Measurements from ENCODE around the gene KRTAP4-7.
"Not testable (repeated sequence)": the region's sequence is repeated elsewhere in the genome, so short reads cannot be mapped to it uniquely, and the experiment has no call there.

The KRTAP4-7 gene

GRCh38 chr17:41054556-41054955 is 29.4 kb upstream of the KRTAP4-7 start:
- not testable (repeated sequence) for H3K36me3 ChIP-seq (ENCODE audit: control insufficient read depth, insufficient read depth, low read length, severe bottlenecking); H3K4me3 ChIP-seq (ENCODE audit: low read length); H3K9me3 ChIP-seq (ENCODE audit: control insufficient read depth, low read length); DNase-seq (ENCODE audit: low read depth); H3K27me3 ChIP-seq (replicated peaks; ENCODE audit: control insufficient read depth, insufficient read depth, low read length); H3K9ac ChIP-seq (ENCODE audit: low read length)
- peaks cover 16% of the 10 kb centered on the region for H3K4me1 ChIP-seq (ENCODE audit: control insufficient read depth, insufficient read depth, low read length)

GRCh38 chr17:41055130-41055529 is 28.8 kb upstream of the KRTAP4-7 start, which contains the start of gene KRTAP2-2:
Gene KRTAP2-2, minus strand, starts transcription at chr17:41055230. Its CDS starts 19 bp downstream, at chr17:41055211.
- not testable (repeated sequence) for H3K9me3 ChIP-seq (ENCODE audit: control insufficient read depth, low read length); H3K36me3 ChIP-seq (ENCODE audit: control insufficient read depth, insufficient read depth, low read length, severe bottlenecking); DNase-seq (ENCODE audit: low read depth); H3K27me3 ChIP-seq (replicated peaks; ENCODE audit: control insufficient read depth, insufficient read depth, low read length); H3K4me3 ChIP-seq (ENCODE audit: low read length); H3K9ac ChIP-seq (ENCODE audit: low read length)
- H3K4me1 ChIP-seq (ENCODE audit: control insufficient read depth, insufficient read depth, low read length) = peaks cover 20% of the 10 kb centered on the region

DNA sequence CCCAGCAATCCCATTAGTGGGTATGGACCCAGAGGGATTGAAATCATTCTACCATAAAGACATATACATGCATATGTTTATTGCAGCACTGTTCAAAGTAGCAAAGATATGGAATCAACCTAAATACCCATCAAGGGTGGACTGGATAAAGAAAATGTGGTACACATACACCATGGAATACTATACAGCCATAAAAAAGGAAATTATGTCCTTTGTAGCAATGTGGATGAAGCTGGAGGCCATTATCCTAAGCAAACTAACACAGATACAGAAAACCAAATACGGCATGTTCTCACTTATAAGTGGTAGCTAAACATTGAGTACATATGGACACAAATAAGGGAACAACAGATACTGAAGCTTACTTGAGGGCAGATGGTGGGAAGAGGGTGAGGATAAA is 26.4 kb upstream of the KRTAP4-7 start:
- no peak for DNase-seq (ENCODE audit: low read depth)

GRCh38 chr17:41058741-41059140 is 25.2 kb upstream of the KRTAP4-7 start:
- peak overlapping the region; percentile 18 for H3K4me3 ChIP-seq (ENCODE audit: low read length)
- H3K4me1 ChIP-seq (ENCODE audit: control insufficient read depth, insufficient read depth, low read length) = peaks cover 42% of the 10 kb centered on the region
- H3K9me3 ChIP-seq (ENCODE audit: control insufficient read depth, low read length) = no peaks in the 10 kb centered on the region
- peak overlapping the region; percentile 20 for H3K9ac ChIP-seq (ENCODE audit: low read length)
- no peaks in the 10 kb centered on the region for H3K36me3 ChIP-seq (ENCODE audit: control insufficient read depth, insufficient read depth, low read length, severe bottlenecking)
- H3K27me3 ChIP-seq (replicated peaks; ENCODE audit: control insufficient read depth, insufficient read depth, low read length) = no peaks in the 10 kb centered on the region
- DNase-seq (ENCODE audit: low read depth) = no peak

More for the DNA sequence above, 26.4 kb upstream of the KRTAP4-7 start:
- Histone ChIP-seq H3K9ac (ENCODE audit: low read length) (no peak overlapping the region), H3K36me3 (ENCODE audit: control insufficient read depth, insufficient read depth, low read length, severe bottlenecking) (no peaks in the 10 kb centered on the region), H3K4me3 (ENCODE audit: low read length) (no peak overlapping the region), H3K4me1 (ENCODE audit: control insufficient read depth, insufficient read depth, low read length) (peaks cover 42% of the 10 kb centered on the region), H3K27me3 (replicated peaks; ENCODE audit: control insufficient read depth, insufficient read depth, low read length) (no peaks in the 10 kb centered on the region), H3K9me3 (ENCODE audit: control insufficient read depth, low read length) (peaks cover 6% of the 10 kb centered on the region)

DNA sequence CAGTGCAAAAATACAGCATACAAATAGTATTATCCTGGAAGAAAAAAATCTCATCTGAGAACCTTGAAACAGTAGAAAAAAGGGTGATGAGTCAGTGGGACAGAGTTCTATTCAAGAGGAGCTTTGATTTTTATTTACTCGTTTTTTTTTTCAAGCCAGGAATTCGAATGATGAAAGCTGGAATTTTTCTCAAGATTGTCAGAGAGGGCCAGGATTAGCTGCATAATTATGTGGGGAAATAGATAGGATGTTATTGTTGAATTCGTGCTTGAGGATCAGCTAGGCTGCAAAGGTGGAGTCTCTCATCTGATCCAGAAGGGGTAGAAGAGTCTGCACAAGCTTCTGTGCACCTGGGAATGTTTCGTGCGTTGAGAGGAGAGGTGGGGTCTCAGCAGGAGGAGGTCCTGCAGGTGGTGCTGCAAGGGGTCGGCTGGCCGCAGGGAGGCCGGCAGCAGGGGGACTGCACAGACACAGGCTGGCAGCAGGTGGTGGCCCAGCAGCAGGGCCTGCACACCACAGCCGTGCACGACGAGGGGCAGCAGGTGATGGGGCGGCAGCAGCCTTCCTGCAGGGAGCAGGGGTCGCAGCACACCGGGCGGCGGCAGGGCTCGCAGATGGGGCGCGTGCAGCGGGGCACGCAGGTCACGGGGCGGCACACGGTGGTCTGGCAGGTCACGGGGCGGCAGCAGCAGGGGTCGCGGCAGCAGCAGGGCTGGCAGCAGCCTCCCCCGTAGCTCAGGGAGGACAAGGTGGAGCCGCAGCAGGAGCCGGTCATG is 24.5 kb upstream of the KRTAP4-7 start:
- not testable (repeated sequence) for H3K9me3 ChIP-seq (ENCODE audit: control insufficient read depth, low read length); H3K27me3 ChIP-seq (replicated peaks; ENCODE audit: control insufficient read depth, insufficient read depth, low read length); H3K4me3 ChIP-seq (ENCODE audit: low read length); H3K36me3 ChIP-seq (ENCODE audit: control insufficient read depth, insufficient read depth, low read length, severe bottlenecking)
- peak; percentile 89 for DNase-seq (ENCODE audit: low read depth)
- Histone ChIP-seq H3K4me1 (ENCODE audit: control insufficient read depth, insufficient read depth, low read length) (peaks cover 42% of the 10 kb centered on the region), H3K9ac (ENCODE audit: low read length) (peak overlapping the region; percentile 46)

DNA sequence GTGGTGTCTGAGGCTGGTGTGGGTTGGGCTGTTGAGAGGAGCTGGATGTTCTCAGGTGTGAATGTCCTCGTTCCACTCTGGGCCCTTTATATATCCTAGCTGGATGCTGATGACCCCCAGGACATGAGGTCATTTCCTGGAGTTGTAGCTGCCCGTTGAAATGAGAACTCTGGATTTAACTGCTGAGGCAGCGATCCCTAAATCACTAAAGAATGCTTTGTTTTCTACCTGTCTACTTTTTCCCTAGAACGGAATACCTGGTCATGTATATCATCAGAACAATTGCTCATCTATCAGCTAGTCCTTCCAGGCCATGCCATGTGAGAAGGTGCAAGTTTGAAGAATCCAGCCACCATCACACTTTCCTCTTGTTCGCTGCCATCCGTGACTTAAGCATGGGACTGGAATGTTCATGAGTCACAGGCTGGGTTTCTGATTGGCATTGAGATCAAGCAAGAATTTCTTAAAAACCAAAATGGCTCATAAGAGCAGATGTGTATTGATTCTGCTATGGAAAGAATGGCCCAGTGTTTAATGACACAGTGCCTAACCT is 23.8 kb upstream of the KRTAP4-7 start, which contains the start of gene KRTAP2-3:
Gene KRTAP2-3, minus strand, starts transcription at position 63 of the 553 bp plus-strand sequence. CDS start 64 bp downstream, outside the sequence.
- Histone ChIP-seq H3K9ac (ENCODE audit: low read length) (peak within 1 kb of the TSS; percentile 52), H3K9me3 (ENCODE audit: control insufficient read depth, low read length) (no peaks in the 10 kb centered on the region), H3K4me3 (ENCODE audit: low read length) (peak within 1 kb of the TSS; percentile 18), H3K27me3 (replicated peaks; ENCODE audit: control insufficient read depth, insufficient read depth, low read length) (no peaks in the 10 kb centered on the region), H3K4me1 (ENCODE audit: control insufficient read depth, insufficient read depth, low read length) (peaks cover 42% of the 10 kb centered on the region), H3K36me3 (ENCODE audit: control insufficient read depth, insufficient read depth, low read length, severe bottlenecking) (no peaks in the 10 kb centered on the region)
- peak; percentile 91 for DNase-seq (ENCODE audit: low read depth)

DNA sequence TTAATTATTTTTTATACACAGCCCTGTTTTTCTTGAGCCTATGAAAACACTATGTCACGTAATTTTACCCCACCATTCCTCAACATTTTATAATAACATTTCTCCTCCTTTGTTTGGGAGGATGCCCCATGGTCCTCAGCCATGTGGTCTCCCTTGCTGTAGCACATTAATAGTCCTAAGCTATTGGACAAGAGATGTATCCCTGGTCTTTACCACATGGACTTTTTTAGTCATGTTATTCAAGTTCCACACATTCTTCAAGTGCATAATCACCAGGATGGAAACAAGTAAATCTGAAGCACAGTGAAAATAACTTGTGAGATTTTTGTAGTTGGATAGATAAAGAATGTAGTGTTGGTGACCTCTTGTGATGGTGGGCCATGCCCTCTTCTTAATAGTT is 22.0 kb upstream of the KRTAP4-7 start:
- Histone ChIP-seq H3K36me3 (ENCODE audit: control insufficient read depth, insufficient read depth, low read length, severe bottlenecking) (no peaks in the 10 kb centered on the region), H3K9me3 (ENCODE audit: control insufficient read depth, low read length) (no peaks in the 10 kb centered on the region), H3K4me3 (ENCODE audit: low read length) (no peak overlapping the region), H3K4me1 (ENCODE audit: control insufficient read depth, insufficient read depth, low read length) (peaks cover 42% of the 10 kb centered on the region), H3K27me3 (replicated peaks; ENCODE audit: control insufficient read depth, insufficient read depth, low read length) (no peaks in the 10 kb centered on the region), H3K9ac (ENCODE audit: low read length) (peak overlapping the region; percentile 67)
- peak; percentile 80 for DNase-seq (ENCODE audit: low read depth)

DNA sequence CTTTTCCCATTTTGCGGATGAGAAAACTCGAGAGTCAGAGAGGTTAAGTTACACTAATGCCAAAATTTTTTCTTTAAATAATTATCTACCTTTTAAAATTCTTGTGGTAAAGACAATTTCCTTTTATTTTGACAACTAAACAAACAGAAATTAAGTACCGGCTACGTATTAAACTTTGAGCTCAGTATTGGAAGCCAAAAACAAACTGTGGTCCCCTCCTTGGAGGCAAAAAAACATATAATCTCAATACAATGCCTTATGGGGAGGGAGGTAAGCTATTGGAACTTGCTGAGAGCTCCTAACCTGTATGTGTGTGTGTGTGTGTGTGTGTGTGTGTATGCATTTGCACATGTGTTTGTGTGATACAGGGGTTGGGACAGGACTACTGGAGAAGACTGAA is 20.5 kb upstream of the KRTAP4-7 start:
- no peak overlapping the region for H3K4me3 ChIP-seq (ENCODE audit: low read length)
- no peaks in the 10 kb centered on the region for H3K27me3 ChIP-seq (replicated peaks; ENCODE audit: control insufficient read depth, insufficient read depth, low read length)
- no peaks in the 10 kb centered on the region for H3K36me3 ChIP-seq (ENCODE audit: control insufficient read depth, insufficient read depth, low read length, severe bottlenecking)
- no peaks in the 10 kb centered on the region for H3K9me3 ChIP-seq (ENCODE audit: control insufficient read depth, low read length)
- H3K4me1 ChIP-seq (ENCODE audit: control insufficient read depth, insufficient read depth, low read length) = peaks cover 41% of the 10 kb centered on the region
- DNase-seq (ENCODE audit: low read depth) = no peak
- H3K9ac ChIP-seq (ENCODE audit: low read length) = no peak overlapping the region

DNA sequence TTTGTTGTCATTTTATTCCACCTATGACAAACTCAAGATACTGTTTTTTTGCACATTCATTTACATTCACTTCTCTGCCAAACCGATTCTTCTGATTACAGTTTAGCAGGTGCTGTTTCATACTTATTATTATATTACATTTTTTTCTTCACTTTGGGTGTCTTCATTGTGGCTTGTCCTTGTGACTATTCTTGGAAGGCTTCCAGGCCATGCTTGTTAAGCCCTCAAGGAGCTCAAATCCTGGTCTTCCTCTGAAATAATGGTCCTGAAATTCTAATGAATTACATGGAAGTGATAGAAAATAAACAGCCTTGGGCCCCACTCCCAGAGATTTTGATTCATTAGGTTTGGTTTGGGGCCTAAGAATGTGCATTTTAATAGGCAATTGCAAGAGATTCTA is 19.6 kb upstream of the KRTAP4-7 start:
- no peak for DNase-seq (ENCODE audit: low read depth)
- no peak overlapping the region for H3K4me3 ChIP-seq (ENCODE audit: low read length)
- H3K9ac ChIP-seq (ENCODE audit: low read length) = no peak overlapping the region
- H3K36me3 ChIP-seq (ENCODE audit: control insufficient read depth, insufficient read depth, low read length, severe bottlenecking) = no peaks in the 10 kb centered on the region
- no peaks in the 10 kb centered on the region for H3K9me3 ChIP-seq (ENCODE audit: control insufficient read depth, low read length)
- H3K27me3 ChIP-seq (replicated peaks; ENCODE audit: control insufficient read depth, insufficient read depth, low read length) = no peaks in the 10 kb centered on the region
- peaks cover 33% of the 10 kb centered on the region for H3K4me1 ChIP-seq (ENCODE audit: control insufficient read depth, insufficient read depth, low read length)

GRCh38 chr17:41065016-41065689 is 18.8 kb upstream of the KRTAP4-7 start:
- not testable (repeated sequence) for DNase-seq (ENCODE audit: low read depth); H3K9me3 ChIP-seq (ENCODE audit: control insufficient read depth, low read length); H3K36me3 ChIP-seq (ENCODE audit: control insufficient read depth, insufficient read depth, low read length, severe bottlenecking); H3K4me3 ChIP-seq (ENCODE audit: low read length); H3K9ac ChIP-seq (ENCODE audit: low read length); H3K27me3 ChIP-seq (replicated peaks; ENCODE audit: control insufficient read depth, insufficient read depth, low read length)
- peaks cover 26% of the 10 kb centered on the region for H3K4me1 ChIP-seq (ENCODE audit: control insufficient read depth, insufficient read depth, low read length)

DNA sequence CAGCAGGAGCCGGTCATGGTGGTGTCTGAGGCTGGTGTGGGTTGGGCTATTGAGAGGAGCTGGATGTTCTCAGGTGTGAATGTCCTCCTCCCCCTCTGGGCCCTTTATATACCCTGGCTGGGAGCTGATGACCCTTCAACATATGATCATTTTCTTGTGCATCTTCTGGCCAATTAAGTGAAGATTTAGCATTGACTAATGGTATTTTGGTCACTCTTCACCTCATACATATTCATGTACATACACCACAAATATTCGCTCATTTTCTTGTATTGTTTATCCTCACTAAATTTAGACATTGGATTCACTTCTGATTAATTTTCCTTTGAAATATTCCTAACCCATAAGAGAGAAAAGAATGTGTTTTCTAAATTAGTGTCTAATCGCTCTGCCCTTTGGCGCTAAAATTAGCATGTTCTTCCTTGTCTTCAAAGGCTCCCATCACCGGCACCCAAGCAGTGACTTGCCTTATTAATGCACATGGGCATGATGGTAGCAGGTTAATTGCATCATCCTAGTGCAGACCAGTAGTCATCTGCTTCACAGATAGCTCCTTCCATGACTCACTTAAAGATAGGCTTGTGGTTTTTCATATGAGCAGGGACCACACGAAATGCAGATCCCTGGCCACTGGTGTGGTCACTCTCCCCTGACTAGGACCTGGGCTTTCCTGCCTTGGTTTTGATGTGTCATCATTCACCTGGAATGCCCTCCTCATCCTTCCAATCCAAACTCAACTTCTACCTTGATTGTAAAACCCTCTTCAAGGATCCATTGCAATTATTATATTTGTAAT is 17.9 kb upstream of the KRTAP4-7 start, which contains the start of gene KRTAP2-4:
Gene KRTAP2-4, minus strand, starts transcription at position 51 of the 796 bp plus-strand sequence. Its CDS starts 34 bp downstream, at position 17.
- Histone ChIP-seq H3K9ac (ENCODE audit: low read length) (no peak within 1 kb of the TSS), H3K27me3 (replicated peaks; ENCODE audit: control insufficient read depth, insufficient read depth, low read length) (no peaks in the 10 kb centered on the region), H3K4me1 (ENCODE audit: control insufficient read depth, insufficient read depth, low read length) (peaks cover 18% of the 10 kb centered on the region), H3K4me3 (ENCODE audit: low read length) (no peak within 1 kb of the TSS), H3K9me3 (ENCODE audit: control insufficient read depth, low read length) (no peaks in the 10 kb centered on the region), H3K36me3 (ENCODE audit: control insufficient read depth, insufficient read depth, low read length, severe bottlenecking) (no peaks in the 10 kb centered on the region)
- DNase-seq (ENCODE audit: low read depth) = peak; percentile 57
